Left renal pelvis (tissue), 4 donors: Measurements from ENCODE around the gene RDH13. TPM values are rescaled to one million over a fixed set of nuclear protein-coding genes. Genes with fewer than 3 reads are reported as not detected.
"Not testable (repeated sequence)": the region's sequence is repeated elsewhere in the genome, so short reads cannot be mapped to it uniquely, and the experiment has no call there.

Experiments
- DNase-seq, 4 donors: peaks; one replicate each; pipeline ENCODE4 v3.0.0-alpha.2; 2013; ENCODE audit warnings: low read depth in 4 of 4, low spot score in 3 of 4
- polyA plus RNA-seq, 4 donors: library from polyadenylated mRNA; unstranded; fragments of 120-200 nt; gene quantifications; one replicate each; pipeline ENCODE4 v1.2.1, GENCODE V29; 2013; ENCODE audit not compliant: insufficient read length in 4 of 4

RDH13 gene
- 10 to 100 TPM in 3 of 4 donors, 1 to 10 TPM in 1; 9.2 to 25.8 (median 18.7) TPM for polyA plus RNA-seq

- peak in 3 of 4 donors; percentile 76 to 79 (median 76) for DNase-seq
Measured at GRCh38 chr19:55062735-55063491, at the start of gene RDH13. Gene RDH13, minus strand, starts transcription at chr19:55063148. Its CDS starts 116 bp downstream, at chr19:55063032.

DNA sequence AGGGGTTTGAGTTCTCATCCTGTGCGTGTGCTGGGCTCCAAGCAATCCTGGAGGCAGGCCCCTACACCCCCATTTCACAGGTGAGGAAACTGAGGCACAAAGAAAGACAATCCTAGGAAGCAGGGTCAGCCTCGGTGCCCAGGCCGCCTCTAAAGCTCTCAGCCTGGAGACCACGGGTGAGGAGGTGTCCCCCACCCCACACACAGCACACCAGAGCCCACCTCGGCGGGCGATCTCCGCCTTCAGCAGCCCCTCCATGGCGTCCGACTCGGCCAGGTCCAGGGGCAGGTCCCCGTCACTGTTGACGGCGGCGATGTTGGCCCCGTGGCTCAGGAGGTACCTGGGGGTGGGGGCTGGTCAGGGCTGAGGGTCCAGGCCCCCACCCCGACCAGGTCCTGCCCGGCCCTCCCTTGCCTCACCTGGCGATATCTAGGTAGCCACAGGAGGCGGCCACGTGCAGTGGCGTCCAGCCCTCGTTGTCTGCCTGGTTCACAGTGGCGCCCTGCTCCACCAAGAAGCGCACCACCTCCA lies 49.4 kb upstream of the RDH13 start:
- no peak for DNase-seq

GRCh38 chr19:55111238-55111831 lies 48.4 kb upstream of the RDH13 start:
- no peak for DNase-seq

- no peak for DNase-seq
Measured at GRCh38 chr19:55109527-55110291, 46.8 kb upstream of the RDH13 start.

- not testable (repeated sequence) for DNase-seq
Measured at GRCh38 chr19:55107252-55107651, 44.3 kb upstream of the RDH13 start.

DNA sequence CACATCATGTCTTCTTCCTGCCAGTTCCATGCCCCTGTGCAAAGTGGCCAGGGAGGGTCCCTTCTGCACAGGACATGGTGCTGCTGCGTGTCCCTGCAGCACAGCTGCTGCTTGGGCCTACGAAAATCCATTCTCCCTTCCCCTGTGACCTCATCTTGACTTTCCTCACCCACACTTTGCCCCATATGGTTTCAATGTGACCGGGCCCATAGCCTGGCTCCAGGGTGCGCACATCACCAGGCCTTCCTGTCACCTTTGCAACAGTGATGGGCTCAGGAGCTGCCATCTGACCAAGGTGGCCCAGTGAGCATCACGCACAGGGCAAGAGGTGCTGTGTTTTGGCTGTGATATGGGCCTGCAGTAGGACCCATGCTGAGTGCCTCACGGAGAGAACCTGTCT lies 43.6 kb upstream of the RDH13 start:
- DNase-seq: no peak

DNA sequence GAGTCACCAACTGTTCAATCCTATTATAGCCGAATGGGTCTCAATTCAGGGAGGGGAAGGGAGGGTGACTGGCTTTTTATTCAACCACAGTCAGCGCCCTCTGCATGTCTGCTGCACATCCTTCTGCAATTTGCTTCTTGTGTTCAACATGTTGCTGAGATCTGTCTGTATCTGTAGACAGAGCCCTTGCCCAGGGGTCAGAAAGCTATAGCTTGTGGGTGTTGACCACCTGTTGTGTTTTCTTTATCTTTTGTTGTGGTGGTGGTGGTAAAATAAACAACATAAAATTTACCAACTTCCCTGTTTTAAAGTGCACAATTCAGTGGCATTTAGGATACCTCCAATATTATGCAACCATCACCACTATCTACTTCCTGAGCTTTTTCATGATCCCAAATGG lies 42.3 kb upstream of the RDH13 start:
- no peak for DNase-seq

DNA sequence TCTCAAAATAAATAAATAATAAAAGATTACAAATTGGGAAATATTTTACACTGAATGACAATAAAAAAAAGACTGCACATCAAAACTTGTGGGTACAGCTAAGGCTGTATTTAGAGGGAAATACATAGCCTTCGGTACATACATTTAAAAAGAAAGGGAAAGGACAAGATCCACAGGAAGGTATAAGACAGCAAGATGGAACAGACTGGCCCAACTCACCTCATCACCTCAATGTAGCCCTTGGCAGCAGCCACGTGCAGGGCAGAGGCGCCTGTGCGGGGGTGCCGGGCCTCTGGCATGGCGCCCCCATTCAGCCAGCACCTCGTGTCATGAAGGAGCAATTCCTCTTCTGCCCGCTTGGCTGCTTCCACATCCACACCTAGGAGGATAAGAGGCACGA lies 40.2 kb upstream of the RDH13 start:
- no peak for DNase-seq

GRCh38 chr19:55101261-55101660 lies 38.3 kb upstream of the RDH13 start:
- DNase-seq: no peak

DNA sequence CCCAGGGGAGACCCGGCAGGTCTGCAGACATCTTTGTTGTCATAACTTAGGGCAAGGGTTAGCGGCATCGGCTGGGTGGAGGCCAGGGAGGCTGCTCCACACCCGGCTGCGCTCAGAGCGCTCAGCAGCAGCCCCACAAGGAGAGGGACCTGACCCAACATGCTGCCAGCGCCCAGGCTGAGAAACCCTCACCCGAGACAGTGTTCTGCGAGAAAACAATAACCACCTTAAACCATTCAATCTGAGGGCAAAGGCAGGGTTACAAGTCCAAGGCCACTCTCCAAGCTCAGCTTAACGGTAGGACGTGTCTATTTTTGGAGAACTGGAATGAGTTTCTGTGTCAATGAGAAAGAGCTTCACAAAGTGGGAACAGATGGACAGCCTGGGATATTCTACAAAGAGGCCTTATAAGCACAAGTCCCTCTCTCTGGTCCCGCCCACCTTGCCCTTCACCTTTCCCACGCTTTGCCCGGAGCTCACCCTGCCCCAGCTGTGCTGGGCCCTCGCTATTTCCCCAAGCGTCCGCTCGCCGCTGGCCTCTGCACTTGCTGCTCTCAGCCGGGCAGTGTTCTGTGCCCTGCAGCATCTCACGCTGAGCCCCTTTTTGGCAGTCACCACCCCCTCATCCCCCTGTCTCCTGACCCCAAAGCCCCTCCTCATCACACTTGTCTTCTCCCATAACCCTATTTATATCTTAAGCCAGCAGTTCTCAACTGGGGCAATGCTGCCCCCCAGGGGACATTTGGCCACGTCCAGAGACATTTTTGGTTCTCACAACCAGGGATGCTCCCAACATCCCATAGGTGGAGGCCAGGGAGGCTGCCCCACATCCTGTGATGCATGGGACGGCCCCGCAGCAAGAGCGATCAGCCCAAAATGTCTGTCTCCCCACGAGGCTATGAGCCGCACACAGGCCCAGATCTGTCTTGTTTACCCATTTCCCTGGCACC lies 36.9 kb upstream of the RDH13 start:
- DNase-seq: no peak

DNA sequence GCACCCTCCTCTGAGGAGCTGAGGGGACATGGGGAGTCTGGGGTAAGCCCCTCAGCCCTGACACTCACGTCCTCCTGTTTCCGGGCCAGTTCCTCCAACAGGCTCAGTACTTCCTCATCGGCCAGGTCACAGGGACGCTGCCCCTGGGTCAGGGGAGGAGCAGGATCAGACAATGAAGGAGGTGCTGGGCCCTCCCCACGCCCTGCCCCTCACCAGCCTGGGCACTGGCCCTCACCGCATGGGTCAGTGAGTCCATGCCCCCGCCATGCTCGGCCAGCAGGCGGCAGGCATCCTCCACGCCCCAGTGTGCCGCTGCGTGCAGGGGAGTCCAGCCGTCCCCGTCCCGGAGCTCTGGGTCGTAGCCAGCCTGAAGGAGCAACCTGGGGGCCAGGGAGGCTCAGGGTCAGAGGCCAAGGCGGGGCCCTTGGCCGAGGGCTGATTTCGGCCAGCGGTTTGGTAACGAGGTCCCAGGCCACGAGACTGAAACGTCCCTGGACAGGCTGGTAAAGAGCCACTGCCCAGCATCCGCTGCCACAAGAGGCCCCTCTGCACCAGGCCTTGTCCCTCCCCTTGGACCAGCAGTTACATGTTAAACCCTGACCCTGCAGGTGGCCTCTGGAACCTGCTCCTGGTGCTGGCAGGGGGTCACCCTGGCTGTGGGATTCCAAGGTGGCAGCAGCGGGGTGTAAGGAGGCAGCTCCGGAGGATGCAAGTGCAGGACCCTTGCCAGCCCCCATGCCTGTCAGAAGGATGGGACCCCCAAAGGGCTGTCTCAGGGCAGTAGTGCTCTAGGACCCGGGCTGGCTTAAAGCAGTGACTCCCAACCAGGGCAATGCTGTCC lies 36.0 kb upstream of the RDH13 start:
- no peak for DNase-seq

- DNase-seq: no peak
Measured at GRCh38 chr19:55097864-55098715, 35.1 kb upstream of the RDH13 start.

GRCh38 chr19:55096061-55096701 lies 33.2 kb upstream of the RDH13 start:
- DNase-seq: no peak

GRCh38 chr19:55095260-55096060 lies 32.5 kb upstream of the RDH13 start:
- DNase-seq: no peak

DNA sequence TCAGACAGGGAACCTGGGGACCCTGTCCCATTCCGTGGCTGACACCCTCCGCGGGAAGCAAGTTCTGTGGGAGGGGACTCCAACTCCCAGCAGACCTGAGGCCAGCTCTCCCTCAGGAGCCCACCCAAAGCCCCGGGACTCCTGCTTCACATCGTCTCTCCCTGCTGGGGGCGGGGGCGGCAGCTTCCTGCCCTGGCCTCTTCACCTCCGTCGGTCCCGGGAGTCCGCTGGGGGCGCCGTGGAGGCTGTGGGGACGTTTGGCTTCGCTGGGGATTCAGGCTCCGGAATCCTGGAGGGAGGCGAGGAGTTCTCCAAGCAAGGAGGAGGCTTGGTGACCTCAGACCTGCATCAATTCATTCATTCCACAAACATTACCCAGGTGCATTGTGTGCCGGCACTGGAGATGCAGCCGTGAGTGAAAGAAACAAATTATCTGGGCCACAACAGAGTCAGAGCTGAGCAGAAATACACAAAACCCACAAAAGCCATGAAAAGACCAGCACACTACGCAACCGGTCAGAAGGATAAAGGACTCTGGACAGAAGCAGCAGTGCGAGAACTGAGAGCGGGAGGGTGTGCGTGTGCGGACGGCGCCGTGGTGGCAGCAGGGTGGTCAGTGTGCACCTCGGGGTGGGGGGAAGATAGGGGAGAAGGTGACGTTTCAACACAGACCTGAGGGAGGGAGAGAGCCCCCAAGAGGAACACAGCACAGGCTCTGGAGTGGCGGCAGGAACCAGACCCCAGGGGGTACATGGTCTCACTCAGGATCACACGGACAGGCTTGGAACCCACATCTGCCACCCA lies 31.7 kb upstream of the RDH13 start:
- DNase-seq: no peak
